GM12878 (cell line): ENCODE measurements around the gene AOC3.

Experiments used
- ATF3 ChIP-seq: IDR thresholded peaks from 2 replicates; pipeline ENCODE4 v1.6.1; 2011; ENCODE audit warnings: low read depth, mild to moderate bottlenecking, low read length, moderate library complexity, borderline replicate concordance; ENCODE audit errors: extremely low read depth
- CBFB ChIP-seq: IDR thresholded peaks from 2 replicates; pipeline ENCODE4 v1.6.1; 2016; ENCODE audit warnings: antibody characterized with exemption, low read depth
- CHD2 ChIP-seq: IDR thresholded peaks from 2 replicates; pipeline ENCODE4 v1.6.1; 2011; ENCODE audit warnings: low read depth, low read length, improper control_type of control experiment, borderline replicate concordance
- EZH2 ChIP-seq: IDR thresholded peaks from 2 replicates; pipeline ENCODE4 v1.6.1; 2012; ENCODE audit warnings: low read depth, mild to moderate bottlenecking, control low read depth, inconsistent platforms, low read length, borderline replicate concordance; ENCODE audit not compliant: control insufficient read depth
- FOXM1 ChIP-seq: IDR thresholded peaks from 2 replicates; pipeline ENCODE4 v1.6.1; 2012; ENCODE audit warnings: low read depth, mild to moderate bottlenecking, inconsistent platforms, low read length, moderate library complexity
- POLR2A ChIP-seq: IDR thresholded peaks from 2 replicates; pipeline ENCODE4 v1.6.1; 2011; ENCODE audit warnings: low read depth, mild to moderate bottlenecking, low read length
- SIX5 ChIP-seq: IDR thresholded peaks from 2 replicates; pipeline ENCODE4 v1.6.1; 2011; ENCODE audit warnings: mild to moderate bottlenecking, low read depth, low read length, moderate library complexity; ENCODE audit not compliant: severe bottlenecking
- TAF1 ChIP-seq: IDR thresholded peaks from 2 replicates; pipeline ENCODE4 v1.6.1; 2011; ENCODE audit warnings: mild to moderate bottlenecking, low read depth, low read length, borderline replicate concordance
- YY1 ChIP-seq: IDR thresholded peaks from 2 replicates; pipeline ENCODE4 v1.6.1; 2011; ENCODE audit warnings: low read depth, mild to moderate bottlenecking, low read length

- TF ChIP-seq EZH2 (no peak), YY1 (peak; percentile 51), CBFB (0 out of 2 replicates have a peak, but pooled peaks have one; percentile 78), ATF3 (peak; percentile 64), TAF1 (peak; percentile 75; the same call in 1 of the 2 replicates), CHD2 (0 out of 2 replicates have a peak, but pooled peaks have one; percentile 24), POLR2A (peak; percentile 97), FOXM1 (no peak), SIX5 (peak; percentile 44)
These were observed 17.8 kb upstream of the AOC3 start, which contains the start of gene PSME3 for GRCh38 chr17:42832934-42833766.
